GM12878 (cell line): ENCODE measurements around the gene PHYKPL. TPM values are rescaled to one million over a fixed set of nuclear protein-coding genes. Genes with fewer than 3 reads are reported as not detected.

Source experiments
- ATAC-seq: fragments of 200-7000 bp; cut with Tn5 transposase; 3 replicates; pipeline ENCODE4 v1.9.1; 2020; ENCODE audit warnings: mild to moderate bottlenecking, moderate library complexity
- BruUV-seq: library from RNA; stranded (reverse); fragments of 400-500 nt; replicated peaks from 2 replicates; lab custom pipeline; 2021; lab: Mats Ljungman, UMichigan
- CTCF ChIA-PET: fragments of 300-600 bp; sonication (Branson Sonifier 250); formaldehyde crosslinking; extraction: SDS; loops from one replicate; lab custom pipeline; 2021; ENCODE audit warnings: inconsistent platforms; lab: Yijun Ruan, JAX
- POLR2A ChIA-PET: fragments of 350-600 bp; formaldehyde crosslinking; extraction: SDS; loops from one replicate; lab custom pipeline; 2021; ENCODE audit warnings: inconsistent platforms; lab: Charles Lee
- RAD21 ChIA-PET: fragments of 300-600 bp; sonication (Branson Sonifier 250); formaldehyde crosslinking; loops from one replicate; lab custom pipeline; 2023; ENCODE audit warnings: antibody characterized with exemption; ENCODE audit not compliant: unreplicated experiment; lab: Charles Lee
- SMC1A ChIA-PET: fragments of 300-600 bp; sonication (Branson Sonifier 250); formaldehyde crosslinking; loops from one replicate; lab custom pipeline; 2023; ENCODE audit not compliant: unreplicated experiment, uncharacterized antibody; lab: Charles Lee
- DNase-seq: peaks from one replicate; pipeline ENCODE4 v3.0.0-alpha.2; 2011; ENCODE audit warnings: low read depth, low spot score
- FAIRE-seq: peaks from 3 replicates; lab custom pipeline; 2011; peaks lifted over from hg19 to GRCh38; lab: Jason Lieb, UNC
- H2AFZ ChIP-seq: 2 replicates; pipeline ENCODE4 v1.6.0; 2011; ENCODE audit warnings: low read depth, low read length, control low read depth; ENCODE audit not compliant: control insufficient read depth
- H3K27ac ChIP-seq: 2 replicates; pipeline ENCODE4 v1.5.1; 2011; ENCODE audit warnings: control low read depth; ENCODE audit not compliant: control insufficient read depth, insufficient read depth
- H3K27me3 ChIP-seq, 2 experiments: replicated peaks in 1 of 2; 2 replicates each; pipeline versions ENCODE4 v1.6.0 to v1.6.1; 2011; ENCODE audit warnings: low read length in 1 of 2; ENCODE audit not compliant: control insufficient read depth in 2 of 2, insufficient read depth in 2 of 2
- H3K36me3 ChIP-seq, 2 experiments: 2 replicates each; pipeline ENCODE4 v1.5.1; 2011; ENCODE audit warnings: low read length in 1 of 2; ENCODE audit not compliant: control insufficient read depth in 2 of 2, insufficient read depth in 2 of 2
- H3K4me1 ChIP-seq: 2 replicates; pipeline ENCODE4 v1.6.1; 2011; ENCODE audit warnings: mild to moderate bottlenecking, low read length, moderate library complexity, mixed read lengths; ENCODE audit not compliant: control insufficient read depth, insufficient read depth
- H3K4me2 ChIP-seq: 2 replicates; pipeline ENCODE4 v1.6.0; 2011; ENCODE audit warnings: control low read depth; ENCODE audit not compliant: control insufficient read depth, insufficient read depth
- H3K4me3 ChIP-seq: fragments of 200-600 bp; sonication (generic); 2 replicates; pipeline ENCODE4 v1.5.1; 2016
- H3K79me2 ChIP-seq: 2 replicates; pipeline ENCODE4 v1.6.0; 2011; ENCODE audit warnings: low read length; ENCODE audit not compliant: control insufficient read depth, insufficient read depth
- H3K9ac ChIP-seq: 2 replicates; pipeline ENCODE4 v1.8.0; 2011; ENCODE audit warnings: low read length, control low read depth, mixed read lengths; ENCODE audit not compliant: control insufficient read depth, insufficient read depth
- H3K9me3 ChIP-seq: replicated peaks from 3 replicates; pipeline ENCODE4 v1.5.1; 2011; ENCODE audit warnings: mild to moderate bottlenecking, low read length; ENCODE audit not compliant: control insufficient read depth, insufficient read depth
- H4K20me1 ChIP-seq: 2 replicates; pipeline ENCODE4 v1.6.0; 2011; ENCODE audit not compliant: control insufficient read depth, insufficient read depth
- ATF7 ChIP-seq: fragments of 450-650 bp; IDR thresholded peaks from 2 replicates; pipeline ENCODE4 v1.6.1; 2016; ENCODE audit warnings: low read depth, mild to moderate bottlenecking
- E4F1 ChIP-seq: fragments of 450-650 bp; IDR thresholded peaks from 2 replicates; pipeline ENCODE4 v1.6.1; 2018; ENCODE audit warnings: borderline replicate concordance, mild to moderate bottlenecking; ENCODE audit not compliant: partially characterized antibody
- ETV6 ChIP-seq, 2 experiments: fragments of 450-650 bp in 1 of 2; IDR thresholded peaks in 1 of 2; conservative IDR thresholded peaks in 1 of 2; 2 replicates each; pipeline ENCODE4 v1.6.1; 2014; ENCODE audit warnings: antibody characterized with exemption in 1 of 2, borderline replicate concordance in 1 of 2, low read depth in 1 of 2, mild to moderate bottlenecking in 1 of 2, moderate library complexity in 1 of 2
- HSF1 ChIP-seq: fragments of 150-350 bp; IDR thresholded peaks from 2 replicates; pipeline ENCODE4 v1.6.1; 2014; ENCODE audit warnings: mild to moderate bottlenecking, low read depth, low read length
- MAX ChIP-seq: IDR thresholded peaks from 2 replicates; pipeline ENCODE4 v1.6.1; 2012; ENCODE audit warnings: low read depth, low read length, improper control_type of control experiment
- POLR2A ChIP-seq: IDR thresholded peaks from 2 replicates; pipeline ENCODE4 v1.6.1; 2011; ENCODE audit warnings: low read depth, mild to moderate bottlenecking, low read length
- RELA ChIP-seq: fragments of 450-650 bp; IDR thresholded peaks from 2 replicates; pipeline ENCODE4 v1.8.0; 2014; ENCODE audit warnings: borderline replicate concordance; ENCODE audit not compliant: partially characterized antibody
- SMAD5 ChIP-seq: IDR thresholded peaks from 2 replicates; pipeline ENCODE4 v1.6.1; 2016; ENCODE audit warnings: antibody characterized with exemption, low read depth
- ZBTB11 ChIP-seq: fragments of 450-650 bp; formaldehyde crosslinking; IDR thresholded peaks from 2 replicates; pipeline ENCODE4 v1.5.0; 2022; ENCODE audit warnings: mild to moderate bottlenecking, missing genetic modification characterization
- WGBS: methylation state at CpG from one replicate; pipeline ENCODE4 v1.1.6; 2016; ENCODE audit warnings: low lambda C conversion rate; ENCODE audit not compliant: insufficient replicate concordance, insufficient coverage; ENCODE audit errors: missing lambda C conversion rate; 5-methylcytosine and 5-hydroxymethylcytosine counted together
- in situ Hi-C: fragments of 300-500 bp; cut with MboI; formaldehyde crosslinking; loops from 9 replicates; pipeline ENCODE4 v1.14.3; 2018; ENCODE audit warnings: mixed read lengths
- intact Hi-C: fragments of 100-400 bp; cut with micrococcal nuclease; formaldehyde crosslinking; loops from one replicate; pipeline ENCODE4 v1.14.2; 2022; ENCODE audit not compliant: unreplicated experiment
- polyA plus RNA-seq, 11 experiments: library from polyadenylated mRNA; depleted of rRNA in 4 of 11; unstranded in 6 of 11; stranded (reverse) in 5 of 11; fragments of >200 nt; fragmentation: Nextera tagmentation in 4 of 11; fragmentation: Illumina TruSeq in 1 of 11; extraction: Ambion mirVana in 4 of 11; extraction: Trizol in 1 of 11; gene quantifications; 1 replicate in 1 of 11; 2 replicates in 10 of 11; pipeline versions ENCODE4 v1.2.1 to v1.2.3, GENCODE V29; 2011 to 2016; ENCODE audit warnings: inconsistent platforms in 2 of 11, missing spikeins in 2 of 11, low read depth in 1 of 11
- total RNA-seq, 4 experiments: library from RNA; depleted of rRNA in 3 of 4; stranded (reverse); fragments of >200 nt in 3 of 4; fragmentation: Illumina TruSeq in 1 of 4; extraction: Trizol in 1 of 4; gene quantifications; 2 replicates each; pipeline versions ENCODE4 v1.2.1 to v1.2.3, GENCODE V29; 2013 to 2021

PHYKPL gene
- total and polyA plus RNA-seq, 10 of the 15 experiments (the other 5 are each of a cell fraction or from before 2014, with no cell fraction given): 4.5 to 53.9 (median 25.6) TPM

- no peak for FAIRE-seq
- no peaks in the 10 kb centered on the region for H3K4me1 ChIP-seq
- TF ChIP-seq ZBTB11 (CRISPR knock-in tag): no peak
- TF ChIP-seq RELA: no peak
- no peak for TF ChIP-seq HSF1
- no peak for TF ChIP-seq E4F1
- no peak for TF ChIP-seq SMAD5
- TF ChIP-seq MAX: no peak
- TF ChIP-seq POLR2A: no peak
- TF ChIP-seq ATF7: no peak
- TF ChIP-seq ETV6 (conservative IDR thresholded peaks at IDR 0.05 in 1 of 2, IDR thresholded peaks at IDR 0.05 in 1 of 2; ENCODE audit: borderline replicate concordance in 1 of 2, low read depth in 1 of 2): no peak
- H2AFZ ChIP-seq: no peak overlapping the region
- BruUV-seq: no TSS peak
- H3K79me2 ChIP-seq: no peaks in the 10 kb centered on the region
- no peak overlapping the region for H3K9ac ChIP-seq
- H3K9me3 ChIP-seq: no peaks in the 10 kb centered on the region
- no peak for DNase-seq
- H3K27ac ChIP-seq: no peak overlapping the region
- ATAC-seq: no peak
- ChIA-PET RAD21 (no interaction called here), SMC1A (interaction anchor here (1.1 kb wide), 1 partner anchor 16 kb away, joined by 3 read pairs; no protein-coding TSS in a partner anchor), CTCF (no interaction called here), POLR2A (no interaction called here)
- WGBS: over 99% methylated on average over 15 of the region's 15 CpGs
- H3K4me3 ChIP-seq: no peak overlapping the region
- H3K27me3 ChIP-seq: no peaks in the 10 kb centered on the region
- H3K36me3 ChIP-seq: peaks cover 3 to 14% of the 10 kb centered on the region in 2 experiments; a peak in 3 of 4 replicates
- no peak overlapping the region for H3K4me2 ChIP-seq
- in situ Hi-C loops: no loop called here
- intact Hi-C loops: no loop called here
- H4K20me1 ChIP-seq: no peaks in the 10 kb centered on the region
These were observed 10.3 kb downstream of the PHYKPL start for GRCh38 chr5:178222292-178222691.
